Caco-2 (cell line): ENCODE results near the gene CEP112. TPM values are rescaled to one million over a fixed set of nuclear protein-coding genes. Genes with fewer than 3 reads are reported as not detected.

Source experiments
- BruUV-seq: library from RNA; stranded (reverse); fragments of 400-500 nt; replicated peaks from 2 replicates; lab custom pipeline; 2021; lab: Mats Ljungman, UMichigan
- CTCF ChIA-PET: fragments of 300-600 bp; sonication (Branson Sonifier 250); formaldehyde crosslinking; loops from one replicate; lab custom pipeline; 2022; ENCODE audit warnings: antibody characterized with exemption; lab: Charles Lee
- POLR2A ChIA-PET: fragments of 300-600 bp; sonication (Branson Sonifier 250); formaldehyde crosslinking; loops from one replicate; lab custom pipeline; 2022; ENCODE audit warnings: antibody characterized with exemption; lab: Charles Lee
- DNase-seq, 2 experiments: peaks; one replicate each; pipeline versions ENCODE4 v3.0.0 to v3.0.0-alpha.2; 2020 to 2022
- H3K27me3 ChIP-seq: replicated peaks from 2 replicates; pipeline ENCODE4 v1.6.0; 2011; ENCODE audit warnings: low read length; ENCODE audit not compliant: control insufficient read depth, insufficient read depth
- H3K36me3 ChIP-seq: 2 replicates; pipeline ENCODE4 v1.5.1; 2011; ENCODE audit warnings: low read length; ENCODE audit not compliant: control insufficient read depth, insufficient read depth
- H3K4me1 ChIP-seq: fragments of 250-450 bp; sonication (Bioruptor Pico); 2 replicates; pipeline ENCODE4 v1.5.1; 2020; ENCODE audit warnings: mild to moderate bottlenecking
- H3K4me3 ChIP-seq: 2 replicates; pipeline ENCODE4 v1.5.1; 2011; ENCODE audit warnings: low read depth, mild to moderate bottlenecking, control low read depth, low read length
- H3K9me3 ChIP-seq: fragments of 250-450 bp; sonication (Bioruptor Pico); 2 replicates; pipeline ENCODE4 v1.5.1; 2020; ENCODE audit warnings: mild to moderate bottlenecking, moderate library complexity
- H3K27ac Mint-ChIP-seq: one replicate; pipeline ENCODE4 v1.8.0; 2022; ENCODE audit warnings: mixed read lengths; ENCODE audit not compliant: unreplicated experiment
- H3K27me3 Mint-ChIP-seq: one replicate; pipeline ENCODE4 v1.8.0; 2022; ENCODE audit warnings: mixed read lengths; ENCODE audit not compliant: insufficient read depth, unreplicated experiment
- H3K36me3 Mint-ChIP-seq: one replicate; pipeline ENCODE4 v1.8.0; 2022; ENCODE audit warnings: mild to moderate bottlenecking, mixed read lengths; ENCODE audit not compliant: insufficient read depth, unreplicated experiment
- H3K4me1 Mint-ChIP-seq: one replicate; pipeline ENCODE4 v1.8.0; 2022; ENCODE audit warnings: low read depth, mixed read lengths; ENCODE audit not compliant: unreplicated experiment
- H3K4me3 Mint-ChIP-seq: one replicate; pipeline ENCODE4 v1.8.0; 2022; ENCODE audit warnings: mild to moderate bottlenecking, moderate library complexity, mixed read lengths; ENCODE audit not compliant: unreplicated experiment
- H3K9me3 Mint-ChIP-seq: one replicate; pipeline ENCODE4 v1.8.0; 2022; ENCODE audit warnings: mixed read lengths; ENCODE audit not compliant: unreplicated experiment
- CTCF ChIP-seq, 2 experiments: fragments of 200-600 bp in 1 of 2; IDR thresholded peaks; 1 replicate in 1 of 2; 2 replicates in 1 of 2; pipeline versions ENCODE4 v1.5.1 to v1.8.0; 2011 to 2022; ENCODE audit warnings: antibody characterized with exemption in 1 of 2, control low read depth in 1 of 2, inconsistent platforms in 1 of 2, low read depth in 1 of 2, low read length in 1 of 2, mild to moderate bottlenecking in 1 of 2, moderate library complexity in 1 of 2; ENCODE audit not compliant: insufficient read depth in 1 of 2, severe bottlenecking in 1 of 2, unreplicated experiment in 1 of 2
- intact Hi-C: fragments of 100-400 bp; cut with micrococcal nuclease; formaldehyde crosslinking; loops from one replicate; pipeline ENCODE4 v1.10.0; 2022; ENCODE audit not compliant: unreplicated experiment
- total RNA-seq: library from RNA; stranded (reverse); gene quantifications from 2 replicates; pipeline ENCODE4 v1.2.3, GENCODE V29; 2022

CEP112 gene
- total RNA-seq, 1 experiment from 2014 or later, result 4.7 TPM

GRCh38 chr17:65886315-65887245 is 305.4 kb downstream of the CEP112 start:
- intact Hi-C loops, result no loop called here
- no TSS peak for BruUV-seq
- Mint-ChIP-seq H3K9me3 (no peaks in the 10 kb centered on the region), H3K4me1 (no peaks in the 10 kb centered on the region), H3K4me3 (no peak overlapping the region), H3K27me3 (peaks cover 12% of the 10 kb centered on the region), H3K27ac (no peak overlapping the region), H3K36me3 (no peaks in the 10 kb centered on the region)
- ChIA-PET POLR2A (no interaction called here), CTCF (interaction anchor here (0.6 kb wide), 1 partner anchor 40 kb away, joined by 3 read pairs; no protein-coding TSS in a partner anchor)
- H3K4me3 ChIP-seq, result no peak overlapping the region
- TF ChIP-seq CTCF (IDR thresholded peaks at IDR 0.05; ENCODE audit: insufficient read depth in 1 of 2, low read depth in 1 of 2, low read length in 1 of 2, severe bottlenecking in 1 of 2, unreplicated experiment in 1 of 2), result no peak
- H3K36me3 ChIP-seq, result no peaks in the 10 kb centered on the region
- no peak for DNase-seq
- no peaks in the 10 kb centered on the region for H3K4me1 ChIP-seq
- H3K27me3 ChIP-seq, result no peaks in the 10 kb centered on the region
- H3K9me3 ChIP-seq, result no peaks in the 10 kb centered on the region

GRCh38 chr17:65885541-65886312 is 306.2 kb downstream of the CEP112 start:
- ChIA-PET CTCF (no interaction called here), POLR2A (no interaction called here)
- no peaks in the 10 kb centered on the region for H3K36me3 Mint-ChIP-seq

More at GRCh38 chr17:65885541-65886312, 306.2 kb downstream of the CEP112 start:
- H3K9me3 ChIP-seq, result no peaks in the 10 kb centered on the region
- TF ChIP-seq CTCF (IDR thresholded peaks at IDR 0.05; ENCODE audit: insufficient read depth in 1 of 2, low read depth in 1 of 2, low read length in 1 of 2, severe bottlenecking in 1 of 2, unreplicated experiment in 1 of 2), result no peak
- no peak for DNase-seq
- no peaks in the 10 kb centered on the region for H3K27me3 ChIP-seq
- Mint-ChIP-seq H3K4me1 (no peaks in the 10 kb centered on the region), H3K9me3 (no peaks in the 10 kb centered on the region), H3K27ac (no peak overlapping the region), H3K4me3 (no peak overlapping the region), H3K27me3 (peaks cover 12% of the 10 kb centered on the region)
- H3K4me3 ChIP-seq, result no peak overlapping the region
- no TSS peak for BruUV-seq
- intact Hi-C loops, result no loop called here
- H3K4me1 ChIP-seq, result no peaks in the 10 kb centered on the region
- no peaks in the 10 kb centered on the region for H3K36me3 ChIP-seq
